HG03457 (cell line): ENCODE data around the gene COX7A1.
"Not testable (repeated sequence)": the region's sequence is repeated elsewhere in the genome, so short reads cannot be mapped to it uniquely, and the experiment has no call there.

Experiments
- ATAC-seq: cut with Tn5 transposase; IDR thresholded peaks from one replicate; pipeline ENCODE4 v1.9.1; 2021; ENCODE audit warnings: moderate number of reproducible peaks; ENCODE audit not compliant: unreplicated experiment

Gene COX7A1

GRCh38 chr19:36152352-36153091 is at the start of gene COX7A1:
Gene COX7A1, minus strand, starts transcription at chr19:36152447. Its CDS starts 40 bp downstream, at chr19:36152407.
- no peak for ATAC-seq

GRCh38 chr19:36201684-36202083 is 49.4 kb upstream of the COX7A1 start:
- no peak for ATAC-seq

- ATAC-seq: no peak
These were observed 45.9 kb upstream of the COX7A1 start for GRCh38 chr19:36198119-36198518.

- no peak for ATAC-seq
These were observed 44.0 kb upstream of the COX7A1 start for GRCh38 chr19:36196249-36196648.

- not testable (repeated sequence) for ATAC-seq
These were observed 34.5 kb upstream of the COX7A1 start for GRCh38 chr19:36186722-36187121.

GRCh38 chr19:36183245-36183628 is 31.0 kb upstream of the COX7A1 start:
- ATAC-seq: no peak

GRCh38 chr19:36182612-36183244 is 30.5 kb upstream of the COX7A1 start:
- no peak for ATAC-seq

- ATAC-seq: not testable (repeated sequence)
These were observed 26.8 kb upstream of the COX7A1 start for GRCh38 chr19:36179077-36179476.

GRCh38 chr19:36173846-36174245 is 21.6 kb upstream of the COX7A1 start:
- ATAC-seq: not testable (repeated sequence)

GRCh38 chr19:36172852-36173251 is 20.6 kb upstream of the COX7A1 start:
- no peak for ATAC-seq

- ATAC-seq: no peak
These were observed 17.0 kb upstream of the COX7A1 start for GRCh38 chr19:36169084-36169760.

GRCh38 chr19:36163813-36164212 is 11.6 kb upstream of the COX7A1 start:
- no peak for ATAC-seq

- ATAC-seq: no peak
These were observed 8.8 kb upstream of the COX7A1 start for GRCh38 chr19:36160821-36161596.

GRCh38 chr19:36153126-36153525 is 879 bp upstream of the COX7A1 start:
- ATAC-seq: no peak

GRCh38 chr19:36152019-36152351 is 262 bp downstream of the COX7A1 start:
- ATAC-seq: no peak

GRCh38 chr19:36151144-36152018 is 866 bp downstream of the COX7A1 start:
- ATAC-seq: no peak

- no peak for ATAC-seq
These were observed 1.7 kb downstream of the COX7A1 start for GRCh38 chr19:36150586-36150985.

- no peak for ATAC-seq
These were observed 2.4 kb downstream of the COX7A1 start for GRCh38 chr19:36149673-36150406.

- no peak for ATAC-seq
These were observed 7.6 kb downstream of the COX7A1 start for GRCh38 chr19:36144624-36145023.

GRCh38 chr19:36142496-36142895 is 9.8 kb downstream of the COX7A1 start:
- ATAC-seq: no peak
